Liver (tissue), 3 donors: Measurements from ENCODE around the gene GBX2.

ENCODE experiments used
- EGR1 ChIP-seq, 2 donors: IDR thresholded peaks; 2 replicates each; pipeline ENCODE4 v1.6.1; 2016 to 2018; ENCODE audit warnings: antibody characterized with exemption in 2 of 2, low read depth in 2 of 2
- GABPA ChIP-seq, 2 donors: IDR thresholded peaks in 1 of 2; conservative IDR thresholded peaks in 1 of 2; 2 replicates each; pipeline ENCODE4 v1.6.1; 2016; ENCODE audit warnings: antibody characterized with exemption in 2 of 2, mild to moderate bottlenecking in 1 of 2, moderate library complexity in 1 of 2
- JUND ChIP-seq, 2 donors: IDR thresholded peaks; 2 replicates each; pipeline ENCODE4 v1.6.1; 2016; ENCODE audit warnings: antibody characterized with exemption in 2 of 2
- RXRA ChIP-seq, 2 donors: IDR thresholded peaks; 2 replicates each; pipeline ENCODE4 v1.6.1; 2017 to 2018; ENCODE audit warnings: antibody characterized with exemption in 2 of 2, mild to moderate bottlenecking in 1 of 2
- SP1 ChIP-seq: IDR thresholded peaks from 2 replicates; pipeline ENCODE4 v1.6.1; 2018; ENCODE audit warnings: antibody characterized with exemption, mild to moderate bottlenecking
- TAF1 ChIP-seq: conservative IDR thresholded peaks from 2 replicates; pipeline ENCODE4 v1.6.1; 2016; ENCODE audit warnings: antibody characterized with exemption, mild to moderate bottlenecking
- YY1 ChIP-seq: IDR thresholded peaks from 2 replicates; pipeline ENCODE4 v1.6.1; 2016; ENCODE audit warnings: antibody characterized with exemption, mild to moderate bottlenecking
- TF ChIP-seq, protein P1 (sequence below): IDR thresholded peaks from 2 replicates; pipeline ENCODE4 v1.6.1; 2016; ENCODE audit warnings: antibody characterized with exemption, mild to moderate bottlenecking
- TF ChIP-seq, protein P2 (sequence below): fragments of 150-350 bp; IDR thresholded peaks from 2 replicates; pipeline ENCODE4 v1.5.1; 2017; ENCODE audit warnings: improper control_type of control experiment, low read depth, low read length; ENCODE audit not compliant: missing input control
- TF ChIP-seq, protein P3 (sequence below): IDR thresholded peaks from 2 replicates; pipeline ENCODE4 v1.6.1; 2016; ENCODE audit warnings: antibody characterized with exemption
- TF ChIP-seq, protein P4 (sequence below): IDR thresholded peaks from 2 replicates; pipeline ENCODE4 v1.6.1; 2016; ENCODE audit warnings: antibody characterized with exemption
- donor health status: healthy.
- donor health status: healthy.

DNA sequence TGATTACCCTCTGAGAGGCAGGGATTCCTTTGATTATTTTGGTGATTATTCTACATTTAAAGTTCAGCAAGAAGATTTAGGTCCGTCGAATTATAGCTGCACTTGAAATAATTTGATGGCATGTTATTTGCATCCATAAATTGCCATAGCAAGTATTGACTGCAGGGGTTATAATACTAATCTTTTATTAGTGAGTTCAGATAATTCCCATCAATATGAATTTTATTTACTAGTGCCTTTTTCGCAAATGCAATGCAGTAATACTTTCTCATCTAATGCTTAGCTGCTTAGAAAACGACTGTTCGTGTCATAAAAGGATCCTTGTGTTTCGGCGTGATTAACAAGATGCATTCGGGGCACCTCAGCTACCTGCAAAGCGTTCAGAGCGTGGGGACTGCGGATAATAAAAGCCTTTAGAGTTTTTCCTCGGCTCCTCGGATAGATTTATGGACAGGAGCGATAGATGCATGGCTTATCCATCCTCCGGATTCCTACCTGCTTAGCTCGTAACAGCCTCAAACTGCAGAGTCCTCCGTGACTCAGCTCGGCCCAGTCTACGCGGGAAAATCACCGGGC is 2.5 kb upstream of the GBX2 start:
- TF ChIP-seq, protein P1, sequence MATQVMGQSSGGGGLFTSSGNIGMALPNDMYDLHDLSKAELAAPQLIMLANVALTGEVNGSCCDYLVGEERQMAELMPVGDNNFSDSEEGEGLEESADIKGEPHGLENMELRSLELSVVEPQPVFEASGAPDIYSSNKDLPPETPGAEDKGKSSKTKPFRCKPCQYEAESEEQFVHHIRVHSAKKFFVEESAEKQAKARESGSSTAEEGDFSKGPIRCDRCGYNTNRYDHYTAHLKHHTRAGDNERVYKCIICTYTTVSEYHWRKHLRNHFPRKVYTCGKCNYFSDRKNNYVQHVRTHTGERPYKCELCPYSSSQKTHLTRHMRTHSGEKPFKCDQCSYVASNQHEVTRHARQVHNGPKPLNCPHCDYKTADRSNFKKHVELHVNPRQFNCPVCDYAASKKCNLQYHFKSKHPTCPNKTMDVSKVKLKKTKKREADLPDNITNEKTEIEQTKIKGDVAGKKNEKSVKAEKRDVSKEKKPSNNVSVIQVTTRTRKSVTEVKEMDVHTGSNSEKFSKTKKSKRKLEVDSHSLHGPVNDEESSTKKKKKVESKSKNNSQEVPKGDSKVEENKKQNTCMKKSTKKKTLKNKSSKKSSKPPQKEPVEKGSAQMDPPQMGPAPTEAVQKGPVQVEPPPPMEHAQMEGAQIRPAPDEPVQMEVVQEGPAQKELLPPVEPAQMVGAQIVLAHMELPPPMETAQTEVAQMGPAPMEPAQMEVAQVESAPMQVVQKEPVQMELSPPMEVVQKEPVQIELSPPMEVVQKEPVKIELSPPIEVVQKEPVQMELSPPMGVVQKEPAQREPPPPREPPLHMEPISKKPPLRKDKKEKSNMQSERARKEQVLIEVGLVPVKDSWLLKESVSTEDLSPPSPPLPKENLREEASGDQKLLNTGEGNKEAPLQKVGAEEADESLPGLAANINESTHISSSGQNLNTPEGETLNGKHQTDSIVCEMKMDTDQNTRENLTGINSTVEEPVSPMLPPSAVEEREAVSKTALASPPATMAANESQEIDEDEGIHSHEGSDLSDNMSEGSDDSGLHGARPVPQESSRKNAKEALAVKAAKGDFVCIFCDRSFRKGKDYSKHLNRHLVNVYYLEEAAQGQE: no peak
- TF ChIP-seq, protein P2, sequence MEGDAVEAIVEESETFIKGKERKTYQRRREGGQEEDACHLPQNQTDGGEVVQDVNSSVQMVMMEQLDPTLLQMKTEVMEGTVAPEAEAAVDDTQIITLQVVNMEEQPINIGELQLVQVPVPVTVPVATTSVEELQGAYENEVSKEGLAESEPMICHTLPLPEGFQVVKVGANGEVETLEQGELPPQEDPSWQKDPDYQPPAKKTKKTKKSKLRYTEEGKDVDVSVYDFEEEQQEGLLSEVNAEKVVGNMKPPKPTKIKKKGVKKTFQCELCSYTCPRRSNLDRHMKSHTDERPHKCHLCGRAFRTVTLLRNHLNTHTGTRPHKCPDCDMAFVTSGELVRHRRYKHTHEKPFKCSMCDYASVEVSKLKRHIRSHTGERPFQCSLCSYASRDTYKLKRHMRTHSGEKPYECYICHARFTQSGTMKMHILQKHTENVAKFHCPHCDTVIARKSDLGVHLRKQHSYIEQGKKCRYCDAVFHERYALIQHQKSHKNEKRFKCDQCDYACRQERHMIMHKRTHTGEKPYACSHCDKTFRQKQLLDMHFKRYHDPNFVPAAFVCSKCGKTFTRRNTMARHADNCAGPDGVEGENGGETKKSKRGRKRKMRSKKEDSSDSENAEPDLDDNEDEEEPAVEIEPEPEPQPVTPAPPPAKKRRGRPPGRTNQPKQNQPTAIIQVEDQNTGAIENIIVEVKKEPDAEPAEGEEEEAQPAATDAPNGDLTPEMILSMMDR: no peak
- no peak for TF ChIP-seq GABPA (IDR thresholded peaks at IDR 0.05 in 1 of 2, conservative IDR thresholded peaks at IDR 0.05 in 1 of 2)
- no peak for TF ChIP-seq EGR1 (IDR thresholded peaks at IDR 0.05; ENCODE audit: low read depth in 2 of 2)
- no peak for TF ChIP-seq JUND (IDR thresholded peaks at IDR 0.05)
- TF ChIP-seq, protein P3, sequence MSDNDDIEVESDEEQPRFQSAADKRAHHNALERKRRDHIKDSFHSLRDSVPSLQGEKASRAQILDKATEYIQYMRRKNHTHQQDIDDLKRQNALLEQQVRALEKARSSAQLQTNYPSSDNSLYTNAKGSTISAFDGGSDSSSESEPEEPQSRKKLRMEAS: no peak
- no peak for TF ChIP-seq SP1
- no peak for TF ChIP-seq YY1
- TF ChIP-seq TAF1: no peak
- TF ChIP-seq, protein P4, sequence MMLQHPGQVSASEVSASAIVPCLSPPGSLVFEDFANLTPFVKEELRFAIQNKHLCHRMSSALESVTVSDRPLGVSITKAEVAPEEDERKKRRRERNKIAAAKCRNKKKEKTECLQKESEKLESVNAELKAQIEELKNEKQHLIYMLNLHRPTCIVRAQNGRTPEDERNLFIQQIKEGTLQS: no peak
- TF ChIP-seq RXRA (IDR thresholded peaks at IDR 0.05): no peak
